SK-N-MC (cell line): ENCODE measurements around the gene CCNQ.

Experiments used
- DNase-seq: peaks from one replicate; pipeline ENCODE4 v3.0.0-alpha.2; 2011; ENCODE audit warnings: low read depth, low spot score
- H3K27ac ChIP-seq: fragments of 200-600 bp; sonication (generic); 2 replicates; pipeline ENCODE4 v1.5.1; 2016; ENCODE audit warnings: mixed run types
- H3K36me3 ChIP-seq: fragments of 200-600 bp; sonication (generic); 2 replicates; pipeline ENCODE4 v1.6.1; 2017; ENCODE audit warnings: antibody characterized with exemption, low read length, mixed read lengths; ENCODE audit not compliant: insufficient read depth
- H3K4me3 ChIP-seq: fragments of 200-600 bp; sonication (generic); 2 replicates; pipeline ENCODE4 v1.5.1; 2016
- H3K9ac ChIP-seq: fragments of 200-600 bp; sonication (generic); 2 replicates; pipeline ENCODE4 v1.8.0; 2017; ENCODE audit warnings: mixed run types, mixed read lengths; ENCODE audit not compliant: insufficient read length
- H3K9me3 ChIP-seq: fragments of 200-600 bp; sonication (generic); 2 replicates; pipeline ENCODE4 v1.6.1; 2017; ENCODE audit warnings: low read depth, mild to moderate bottlenecking, antibody characterized with exemption, low read length, moderate library complexity, mixed read lengths
- EZH2 ChIP-seq: fragments of 200-600 bp; sonication (generic); IDR thresholded peaks from one replicate; pipeline ENCODE4 v1.6.1; 2017; ENCODE audit warnings: antibody characterized with exemption
- FOXP2 ChIP-seq: optimal IDR thresholded peaks from 2 replicates; pipeline ENCODE3; 2011; ENCODE audit warnings: mild to moderate bottlenecking, moderate library complexity; ENCODE audit not compliant: insufficient read depth; ENCODE audit errors: extremely low read length, control extremely low read depth
- POLR2AphosphoS5 ChIP-seq: IDR thresholded peaks from 2 replicates; pipeline ENCODE4 v1.6.1; 2012; ENCODE audit warnings: mild to moderate bottlenecking, low read depth, low read length, borderline replicate concordance

CCNQ gene

GRCh38 chrX:153595859-153596857, 2.8 kb downstream of the CCNQ start:
- DNase-seq = no peak
- H3K9ac ChIP-seq = no peak overlapping the region
- TF ChIP-seq EZH2 (no peak), POLR2AphosphoS5 (no peak), FOXP2 (no peak)
- H3K9me3 ChIP-seq = no peaks in the 10 kb centered on the region
- H3K4me3 ChIP-seq = no peak overlapping the region
- H3K27ac ChIP-seq = no peak overlapping the region
- H3K36me3 ChIP-seq = no peaks in the 10 kb centered on the region; the same call in 1 of the 2 replicates

- TF ChIP-seq EZH2 = no peak
- TF ChIP-seq FOXP2 = no peak
- no peak for TF ChIP-seq POLR2AphosphoS5
- no peaks in the 10 kb centered on the region for H3K9me3 ChIP-seq
- H3K9ac ChIP-seq = no peak overlapping the region
- no peak overlapping the region for H3K4me3 ChIP-seq
- H3K27ac ChIP-seq = no peak overlapping the region
- H3K36me3 ChIP-seq = no peaks in the 10 kb centered on the region; the same call in 1 of the 2 replicates
- no peak for DNase-seq
Observed at GRCh38 chrX:153595387-153595786, 3.6 kb downstream of the CCNQ start.

- no peaks in the 10 kb centered on the region for H3K9me3 ChIP-seq
- H3K9ac ChIP-seq = no peak overlapping the region
- H3K27ac ChIP-seq = no peak overlapping the region
- DNase-seq = no peak
- TF ChIP-seq FOXP2 (no peak), EZH2 (no peak), POLR2AphosphoS5 (no peak)
- no peak overlapping the region for H3K4me3 ChIP-seq
- no peaks in the 10 kb centered on the region; the same call in 1 of the 2 replicates for H3K36me3 ChIP-seq
Observed at GRCh38 chrX:153593811-153594500, 5.0 kb downstream of the CCNQ start.

- Histone ChIP-seq H3K9me3 (no peaks in the 10 kb centered on the region), H3K4me3 (no peak overlapping the region), H3K27ac (no peak overlapping the region), H3K36me3 (no peaks in the 10 kb centered on the region; the same call in 1 of the 2 replicates), H3K9ac (no peak overlapping the region)
- DNase-seq = no peak
- no peak for TF ChIP-seq EZH2
- no peak for TF ChIP-seq POLR2AphosphoS5
- TF ChIP-seq FOXP2 = no peak
Observed at GRCh38 chrX:153592966-153593688, 5.8 kb downstream of the CCNQ start.

- H3K9me3 ChIP-seq = no peaks in the 10 kb centered on the region
Observed at GRCh38 chrX:153592091-153592833, 6.7 kb downstream of the CCNQ start.

GRCh38 chrX:153590961-153591956, 7.7 kb downstream of the CCNQ start:
- H3K9ac ChIP-seq = no peak overlapping the region
- no peak for TF ChIP-seq EZH2
- TF ChIP-seq POLR2AphosphoS5 = no peak
- TF ChIP-seq FOXP2 = no peak
- peaks cover 4% of the 10 kb centered on the region; the same call in 1 of the 2 replicates for H3K36me3 ChIP-seq
- H3K9me3 ChIP-seq = no peaks in the 10 kb centered on the region
- no peak for DNase-seq
- H3K4me3 ChIP-seq = no peak overlapping the region
- no peak overlapping the region for H3K27ac ChIP-seq

More at GRCh38 chrX:153592091-153592833, 6.7 kb downstream of the CCNQ start:
- peaks cover 4% of the 10 kb centered on the region; the same call in 1 of the 2 replicates for H3K36me3 ChIP-seq
- no peak overlapping the region for H3K9ac ChIP-seq
- TF ChIP-seq FOXP2 (no peak), EZH2 (no peak), POLR2AphosphoS5 (no peak)
- H3K4me3 ChIP-seq = no peak overlapping the region
- no peak overlapping the region for H3K27ac ChIP-seq
- no peak for DNase-seq

- Histone ChIP-seq H3K36me3 (peaks cover 4% of the 10 kb centered on the region; the same call in 1 of the 2 replicates), H3K27ac (no peak overlapping the region), H3K9me3 (no peaks in the 10 kb centered on the region), H3K9ac (no peak overlapping the region), H3K4me3 (no peak overlapping the region)
- no peak for TF ChIP-seq POLR2AphosphoS5
- TF ChIP-seq FOXP2 = no peak
- no peak for TF ChIP-seq EZH2
- no peak for DNase-seq
Observed at GRCh38 chrX:153588782-153589446, 10.0 kb downstream of the CCNQ start.
